Hepatocyte (in vitro differentiated cells): ENCODE data around the gene SPACA1. TPM values are rescaled to one million over a fixed set of nuclear protein-coding genes. Genes with fewer than 3 reads are reported as not detected.

Experiments
- DNase-seq: peaks from one replicate; pipeline ENCODE4 v3.0.0-alpha.2; 2016; ENCODE audit warnings: low spot score
- H2AFZ ChIP-seq: fragments of 200-600 bp; sonication (generic); 2 replicates; pipeline ENCODE4 v1.6.0; 2016; ENCODE audit warnings: antibody characterized with exemption, mild to moderate bottlenecking
- H3K27ac ChIP-seq: fragments of 200-600 bp; sonication (generic); 2 replicates; pipeline ENCODE4 v1.5.1; 2016; ENCODE audit warnings: mild to moderate bottlenecking
- H3K27me3 ChIP-seq: fragments of 200-600 bp; sonication (generic); 2 replicates; pipeline ENCODE4 v1.6.1; 2016
- H3K36me3 ChIP-seq: fragments of 200-600 bp; sonication (generic); replicated peaks from 2 replicates; pipeline ENCODE4 v1.5.1; 2016; ENCODE audit warnings: low read depth; ENCODE audit not compliant: insufficient read depth
- H3K4me1 ChIP-seq: fragments of 200-600 bp; sonication (generic); 2 replicates; pipeline ENCODE4 v1.5.1; 2016; ENCODE audit warnings: mild to moderate bottlenecking, moderate library complexity; ENCODE audit not compliant: insufficient read depth
- H3K4me2 ChIP-seq: fragments of 200-600 bp; sonication (generic); 2 replicates; pipeline ENCODE4 v1.6.0; 2016
- H3K4me3 ChIP-seq: fragments of 200-600 bp; sonication (generic); 2 replicates; pipeline ENCODE4 v1.5.1; 2016; ENCODE audit warnings: mild to moderate bottlenecking
- H3K79me2 ChIP-seq: fragments of 200-600 bp; sonication (generic); 2 replicates; pipeline ENCODE4 v1.6.0; 2017; ENCODE audit warnings: mild to moderate bottlenecking
- H3K9me2 ChIP-seq: fragments of 200-600 bp; sonication (generic); replicated peaks from 2 replicates; pipeline ENCODE4 v1.6.0; 2017; ENCODE audit warnings: mild to moderate bottlenecking; ENCODE audit not compliant: insufficient read depth
- H3K9me3 ChIP-seq: fragments of 200-600 bp; sonication (generic); 2 replicates; pipeline ENCODE4 v1.5.1; 2016; ENCODE audit warnings: low read depth, mild to moderate bottlenecking
- H4K20me1 ChIP-seq: fragments of 200-600 bp; sonication (generic); 2 replicates; pipeline ENCODE4 v1.6.0; 2016; ENCODE audit warnings: mild to moderate bottlenecking; ENCODE audit not compliant: insufficient read depth, poor library complexity, severe bottlenecking
- EZH2 ChIP-seq: fragments of 200-600 bp; sonication (generic); IDR thresholded peaks from 2 replicates; pipeline ENCODE4 v1.6.1; 2016; ENCODE audit warnings: antibody characterized with exemption, mild to moderate bottlenecking, borderline replicate concordance
- EZH2phosphoT487 ChIP-seq: fragments of 200-600 bp; sonication (generic); IDR thresholded peaks from one replicate; pipeline ENCODE4 v1.6.1; 2018; ENCODE audit warnings: antibody characterized with exemption, mild to moderate bottlenecking, low read depth, moderate library complexity; ENCODE audit not compliant: unreplicated experiment, severe bottlenecking
- WGBS: methylation state at CpG from one replicate; pipeline ENCODE4 v1.1.6; 2016; ENCODE audit warnings: low lambda C conversion rate; ENCODE audit errors: missing lambda C conversion rate; 5-methylcytosine and 5-hydroxymethylcytosine counted together
- polyA plus RNA-seq: library from polyadenylated mRNA; unstranded; fragments of >200 nt; fragmentation: Nextera tagmentation; extraction: Ambion mirVana; gene quantifications from 2 replicates; pipeline ENCODE4 v1.2.1, GENCODE V29; 2016
- total RNA-seq: library from RNA; depleted of rRNA; stranded (reverse); fragments of >200 nt; gene quantifications from 2 replicates; pipeline ENCODE4 v1.2.3, GENCODE V29; 2014
- TF ChIP-seq, protein P1 (sequence below): fragments of 200-600 bp; sonication (generic); IDR thresholded peaks from 2 replicates; pipeline ENCODE4 v1.5.1; 2016; ENCODE audit warnings: antibody characterized with exemption, mild to moderate bottlenecking; ENCODE audit not compliant: poor library complexity

Gene SPACA1
- total and polyA plus RNA-seq, 2 experiments from 2014 or later = not detected

DNA sequence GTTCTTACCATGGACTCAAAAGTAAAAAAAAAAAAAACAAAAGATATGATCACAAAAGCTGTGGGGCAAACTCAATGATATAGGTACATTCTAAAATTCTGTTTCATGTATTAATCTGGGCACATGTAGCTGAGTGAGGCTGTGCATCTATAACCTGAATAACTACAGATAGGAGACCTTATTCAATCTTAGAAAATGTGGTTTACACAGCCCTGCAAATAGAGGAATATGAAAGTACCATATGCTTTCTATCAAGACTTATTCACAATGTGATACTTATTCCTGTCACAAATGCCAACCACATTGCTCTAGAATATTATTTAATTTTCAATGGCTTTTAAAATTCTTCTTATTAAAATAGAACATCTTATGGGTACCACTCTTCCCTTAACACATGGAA lies 3.1 kb upstream of the SPACA1 start:
- no peaks in the 10 kb centered on the region for H3K27me3 ChIP-seq
- no peaks in the 10 kb centered on the region for H3K79me2 ChIP-seq
- no peak overlapping the region for H3K4me3 ChIP-seq
- no peaks in the 10 kb centered on the region for H4K20me1 ChIP-seq
- TF ChIP-seq EZH2phosphoT487 (no peak), EZH2 (no peak)
- TF ChIP-seq, protein P1, sequence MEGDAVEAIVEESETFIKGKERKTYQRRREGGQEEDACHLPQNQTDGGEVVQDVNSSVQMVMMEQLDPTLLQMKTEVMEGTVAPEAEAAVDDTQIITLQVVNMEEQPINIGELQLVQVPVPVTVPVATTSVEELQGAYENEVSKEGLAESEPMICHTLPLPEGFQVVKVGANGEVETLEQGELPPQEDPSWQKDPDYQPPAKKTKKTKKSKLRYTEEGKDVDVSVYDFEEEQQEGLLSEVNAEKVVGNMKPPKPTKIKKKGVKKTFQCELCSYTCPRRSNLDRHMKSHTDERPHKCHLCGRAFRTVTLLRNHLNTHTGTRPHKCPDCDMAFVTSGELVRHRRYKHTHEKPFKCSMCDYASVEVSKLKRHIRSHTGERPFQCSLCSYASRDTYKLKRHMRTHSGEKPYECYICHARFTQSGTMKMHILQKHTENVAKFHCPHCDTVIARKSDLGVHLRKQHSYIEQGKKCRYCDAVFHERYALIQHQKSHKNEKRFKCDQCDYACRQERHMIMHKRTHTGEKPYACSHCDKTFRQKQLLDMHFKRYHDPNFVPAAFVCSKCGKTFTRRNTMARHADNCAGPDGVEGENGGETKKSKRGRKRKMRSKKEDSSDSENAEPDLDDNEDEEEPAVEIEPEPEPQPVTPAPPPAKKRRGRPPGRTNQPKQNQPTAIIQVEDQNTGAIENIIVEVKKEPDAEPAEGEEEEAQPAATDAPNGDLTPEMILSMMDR = no peak
- no peak overlapping the region for H3K27ac ChIP-seq
- no peak overlapping the region for H3K4me2 ChIP-seq
- no peaks in the 10 kb centered on the region for H3K4me1 ChIP-seq
- H3K9me3 ChIP-seq = no peaks in the 10 kb centered on the region
- DNase-seq = no peak
- no peak overlapping the region for H2AFZ ChIP-seq
- no peaks in the 10 kb centered on the region for H3K9me2 ChIP-seq
- H3K36me3 ChIP-seq = no peaks in the 10 kb centered on the region

DNA sequence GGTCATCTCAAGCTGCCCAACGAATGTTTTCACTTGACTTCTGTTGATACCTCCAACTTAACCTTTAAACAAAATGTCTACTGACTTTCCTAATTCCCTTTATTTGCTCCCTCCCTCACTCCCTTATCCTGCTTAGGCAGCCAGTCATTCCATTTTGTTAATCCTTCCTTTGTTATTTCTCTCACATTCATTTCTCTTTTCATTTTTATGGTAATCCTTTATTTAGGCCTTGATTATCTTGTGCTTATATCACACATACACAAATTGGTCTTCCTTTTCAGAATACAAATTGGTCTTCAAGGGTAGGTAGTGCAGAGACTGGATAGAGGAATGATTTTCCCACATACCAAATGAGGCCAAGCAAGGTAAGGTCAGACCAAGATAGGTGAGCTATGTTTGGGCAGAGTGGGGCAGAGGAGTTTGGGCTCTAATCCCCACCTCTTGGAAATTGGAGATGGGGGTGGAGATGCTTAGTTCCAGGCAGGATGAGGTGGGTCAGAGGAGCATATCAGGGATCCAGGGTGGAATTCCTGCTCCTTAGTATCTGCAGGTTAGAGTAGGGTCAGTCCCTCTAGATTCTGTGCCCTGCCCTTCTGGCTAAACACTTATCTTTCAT lies 2.0 kb upstream of the SPACA1 start:
- Histone ChIP-seq H3K27ac (no peak overlapping the region), H3K79me2 (no peaks in the 10 kb centered on the region), H3K4me2 (no peak overlapping the region), H2AFZ (no peak overlapping the region), H3K4me1 (no peaks in the 10 kb centered on the region), H3K4me3 (no peak overlapping the region), H3K27me3 (no peaks in the 10 kb centered on the region), H3K36me3 (no peaks in the 10 kb centered on the region), H3K9me3 (no peaks in the 10 kb centered on the region), H3K9me2 (no peaks in the 10 kb centered on the region), H4K20me1 (no peaks in the 10 kb centered on the region)
- DNase-seq = no peak
- no peak for TF ChIP-seq EZH2phosphoT487
- TF ChIP-seq, protein P1 = no peak
- no peak for TF ChIP-seq EZH2
- 87% methylated on average over 1 of the region's 1 CpG for WGBS

DNA sequence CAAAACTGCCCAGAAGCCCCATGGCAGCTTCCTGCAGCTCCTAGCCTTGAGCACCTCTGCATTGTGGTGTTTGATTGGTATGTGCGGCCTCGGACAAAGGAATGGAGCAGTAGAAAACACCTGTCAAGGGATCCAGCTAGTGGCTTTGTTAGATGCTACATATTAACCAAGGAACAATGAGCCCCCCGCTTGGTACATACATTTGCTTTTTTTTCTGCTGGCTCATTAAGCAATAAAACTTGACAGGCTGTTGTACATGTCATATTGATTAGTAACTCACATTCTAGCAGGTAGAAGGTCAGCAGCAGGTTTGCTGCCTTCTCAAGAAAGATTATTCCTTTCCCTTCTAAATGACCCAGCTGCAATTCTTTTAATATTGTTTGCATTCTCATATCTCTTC lies 937 bp downstream of the SPACA1 start:
- H3K36me3 ChIP-seq = no peaks in the 10 kb centered on the region
- no peaks in the 10 kb centered on the region for H3K79me2 ChIP-seq
- H4K20me1 ChIP-seq = no peaks in the 10 kb centered on the region
- TF ChIP-seq, protein P1 = no peak
- no peak for TF ChIP-seq EZH2phosphoT487
- TF ChIP-seq EZH2 = no peak
- no peaks in the 10 kb centered on the region for H3K9me3 ChIP-seq
- H3K4me1 ChIP-seq = no peaks in the 10 kb centered on the region
- 79% methylated on average over 3 of the region's 3 CpGs for WGBS
- no peaks in the 10 kb centered on the region for H3K9me2 ChIP-seq
- H3K4me2 ChIP-seq = peak overlapping the region; percentile 55
- no peak overlapping the region for H2AFZ ChIP-seq
- H3K27me3 ChIP-seq = no peaks in the 10 kb centered on the region
- H3K4me3 ChIP-seq = no peak overlapping the region
- H3K27ac ChIP-seq = peak overlapping the region; percentile 66
- peak; percentile 47 for DNase-seq
